Lung (tissue), 12 donors: ENCODE results near the gene TUSC7. TPM values are rescaled to one million over a fixed set of nuclear protein-coding genes. Genes with fewer than 3 reads are reported as not detected.

Experiments
- ATAC-seq: fragments of 200-7000 bp; cut with Tn5 transposase; one replicate; pipeline ENCODE4 v1.9.1; 2020; ENCODE audit warnings: moderate number of reproducible peaks; ENCODE audit not compliant: insufficient read depth, low FRiP score
- DNase-seq, 3 donors: peaks; one replicate each; pipeline ENCODE4 v3.0.0-alpha.2; 2013 to 2017
- H3K27ac ChIP-seq, 2 donors: one replicate each; pipeline ENCODE4 v1.5.1; 2013; ENCODE audit warnings: mild to moderate bottlenecking in 2 of 2, moderate library complexity in 2 of 2, control low read depth in 1 of 2, inconsistent platforms in 1 of 2, low read depth in 1 of 2, low read length in 1 of 2
- H3K27me3 ChIP-seq, 3 donors: one replicate each; pipeline ENCODE4 v1.5.1; 2013; ENCODE audit warnings: low read length in 2 of 3; ENCODE audit not compliant: control insufficient read depth in 3 of 3, insufficient read depth in 3 of 3
- H3K36me3 ChIP-seq, 4 donors: one replicate each; pipeline ENCODE4 v1.5.1; 2013; ENCODE audit warnings: low read length in 4 of 4, mild to moderate bottlenecking in 1 of 4, moderate library complexity in 1 of 4; ENCODE audit not compliant: control insufficient read depth in 4 of 4, insufficient read depth in 4 of 4
- H3K4me1 ChIP-seq, 5 donors: one replicate each; pipeline ENCODE4 v1.5.1; 2013; ENCODE audit warnings: low read length in 5 of 5, mild to moderate bottlenecking in 2 of 5, moderate library complexity in 1 of 5; ENCODE audit not compliant: control insufficient read depth in 5 of 5, insufficient read depth in 5 of 5
- H3K4me3 ChIP-seq: one replicate; pipeline ENCODE4 v1.5.1; 2013; ENCODE audit warnings: mild to moderate bottlenecking, control low read depth, moderate library complexity
- H3K9ac ChIP-seq, 2 donors: one replicate each; pipeline ENCODE4 v1.5.1; 2013; ENCODE audit warnings: low read length in 2 of 2, control low read depth in 1 of 2; ENCODE audit not compliant: insufficient read depth in 1 of 2
- H3K9me3 ChIP-seq, 4 donors: one replicate each; pipeline ENCODE4 v1.5.1; 2013; ENCODE audit warnings: low read length in 3 of 4, mild to moderate bottlenecking in 1 of 4, moderate library complexity in 1 of 4; ENCODE audit not compliant: control insufficient read depth in 4 of 4, insufficient read depth in 3 of 4
- WGBS, 2 donors: extraction: QIAGEN DNeasy Blood & Tissue Kit; methylation state at CpG; one replicate each; pipeline ENCODE4 v1.1.7; 2013; 5-methylcytosine and 5-hydroxymethylcytosine counted together
- polyA plus RNA-seq, 2 donors: library from polyadenylated mRNA; stranded (reverse); fragments of 200-250 nt; gene quantifications; one replicate each; pipeline ENCODE4 v1.2.1, GENCODE V29; 2013
- total RNA-seq, 2 donors: library from RNA; depleted of rRNA in 1 of 2; stranded (reverse); fragments of >200 nt in 1 of 2; gene quantifications; one replicate each; pipeline ENCODE4 v1.2.1, GENCODE V29; 2014 to 2021
- TF ChIP-seq, protein P1 (sequence below): IDR thresholded peaks from 2 replicates; pipeline ENCODE4 v1.5.1; 2012; ENCODE audit warnings: mild to moderate bottlenecking; ENCODE audit errors: control extremely low read depth, extremely low read depth
- donor health status: control.
- donor health status: control.
- donor health status: Bipolar disorder and iron deficiency.
- donor health status: healthy.
- donor health status: DM: yes; HTN: yes; CAD: no.

TUSC7 gene
- total and polyA plus RNA-seq, 4 donors = not detected

DNA sequence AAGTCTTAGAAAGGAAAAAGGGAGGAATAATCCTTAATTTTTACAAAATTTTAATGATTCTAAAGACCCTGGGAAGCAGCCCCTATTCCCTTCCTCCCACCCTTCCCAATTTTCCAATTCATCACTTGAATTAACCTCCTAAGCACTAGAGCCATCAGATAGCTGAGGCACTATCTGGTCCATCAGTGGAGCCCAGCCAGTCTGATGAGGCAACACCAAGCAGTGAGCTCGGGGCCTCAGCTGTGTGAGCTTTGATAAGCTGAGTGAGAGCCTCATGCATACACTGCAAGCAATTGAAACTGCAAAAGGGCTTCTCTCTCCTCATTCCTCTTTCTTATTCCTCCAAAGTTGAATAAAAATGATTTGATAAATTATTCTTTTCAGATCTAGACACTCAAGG lies 31.9 kb downstream of the TUSC7 start:
- no peaks in the 10 kb centered on the region for H3K36me3 ChIP-seq
- H3K9ac ChIP-seq = no peak overlapping the region
- H3K27ac ChIP-seq = no peak overlapping the region
- 38 to 42% methylated on average over 1 of the region's 1 CpG for WGBS, 2 donors
- no peak for ATAC-seq
- TF ChIP-seq, protein P1, sequence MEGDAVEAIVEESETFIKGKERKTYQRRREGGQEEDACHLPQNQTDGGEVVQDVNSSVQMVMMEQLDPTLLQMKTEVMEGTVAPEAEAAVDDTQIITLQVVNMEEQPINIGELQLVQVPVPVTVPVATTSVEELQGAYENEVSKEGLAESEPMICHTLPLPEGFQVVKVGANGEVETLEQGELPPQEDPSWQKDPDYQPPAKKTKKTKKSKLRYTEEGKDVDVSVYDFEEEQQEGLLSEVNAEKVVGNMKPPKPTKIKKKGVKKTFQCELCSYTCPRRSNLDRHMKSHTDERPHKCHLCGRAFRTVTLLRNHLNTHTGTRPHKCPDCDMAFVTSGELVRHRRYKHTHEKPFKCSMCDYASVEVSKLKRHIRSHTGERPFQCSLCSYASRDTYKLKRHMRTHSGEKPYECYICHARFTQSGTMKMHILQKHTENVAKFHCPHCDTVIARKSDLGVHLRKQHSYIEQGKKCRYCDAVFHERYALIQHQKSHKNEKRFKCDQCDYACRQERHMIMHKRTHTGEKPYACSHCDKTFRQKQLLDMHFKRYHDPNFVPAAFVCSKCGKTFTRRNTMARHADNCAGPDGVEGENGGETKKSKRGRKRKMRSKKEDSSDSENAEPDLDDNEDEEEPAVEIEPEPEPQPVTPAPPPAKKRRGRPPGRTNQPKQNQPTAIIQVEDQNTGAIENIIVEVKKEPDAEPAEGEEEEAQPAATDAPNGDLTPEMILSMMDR = no peak
- no peak overlapping the region for H3K4me3 ChIP-seq
- no peaks in the 10 kb centered on the region for H3K9me3 ChIP-seq
- DNase-seq = peak; percentile 1 to 36 (median 13)
- no peaks in the 10 kb centered on the region for H3K4me1 ChIP-seq
- peaks cover 0 to 2% (median 0%) of the 10 kb centered on the region in 3 donors for H3K27me3 ChIP-seq

DNA sequence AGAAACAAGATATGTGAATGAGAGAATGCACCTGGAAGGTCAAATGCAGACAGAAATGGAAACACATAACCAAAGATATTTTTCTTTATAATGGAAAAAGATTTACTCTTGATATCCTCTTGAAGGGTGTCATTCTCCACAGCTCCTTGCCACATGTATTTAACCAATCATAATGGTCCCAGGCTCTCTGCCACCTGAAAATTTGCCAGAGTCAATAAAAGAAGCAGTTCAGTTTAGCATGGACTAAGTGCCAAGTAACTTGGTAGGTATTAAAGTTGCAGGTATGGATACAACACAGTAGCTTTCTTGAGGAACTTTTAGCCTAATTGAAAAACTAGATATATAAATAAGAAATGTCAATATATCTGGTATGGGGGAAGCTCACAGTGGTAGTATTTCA lies 33.5 kb downstream of the TUSC7 start:
- Histone ChIP-seq H3K9me3 (no peaks in the 10 kb centered on the region), H3K4me1 (no peaks in the 10 kb centered on the region), H3K27me3 (peaks cover 0 to 2% (median 0%) of the 10 kb centered on the region in 3 donors), H3K9ac (no peak overlapping the region), H3K27ac (no peak overlapping the region), H3K4me3 (no peak overlapping the region), H3K36me3 (no peaks in the 10 kb centered on the region)
- peak in 1 of 3 donors; percentile 15 for DNase-seq
- ATAC-seq = no peak
- TF ChIP-seq, protein P1 = no peak

- TF ChIP-seq, protein P1 = no peak
- no peak overlapping the region for H3K4me3 ChIP-seq
- no peak overlapping the region for H3K9ac ChIP-seq
- H3K27me3 ChIP-seq = no peaks in the 10 kb centered on the region
- 15 to 18% methylated on average over 3 of the region's 3 CpGs for WGBS, 2 donors
- H3K9me3 ChIP-seq = no peaks in the 10 kb centered on the region
- no peak for DNase-seq
- H3K27ac ChIP-seq = no peak overlapping the region
- H3K4me1 ChIP-seq = no peaks in the 10 kb centered on the region
- ATAC-seq = no peak
- H3K36me3 ChIP-seq = no peaks in the 10 kb centered on the region
Measured at GRCh38 chr3:116749388-116749787, 39.8 kb downstream of the TUSC7 start.

GRCh38 chr3:116757315-116757714 lies 47.7 kb downstream of the TUSC7 start:
- ATAC-seq (no peak), DNase-seq (no peak)
- Histone ChIP-seq H3K27me3 (peaks cover 0 to 16% (median 10%) of the 10 kb centered on the region in 3 donors), H3K4me3 (no peak overlapping the region), H3K9ac (no peak overlapping the region), H3K9me3 (no peaks in the 10 kb centered on the region), H3K27ac (no peak overlapping the region), H3K36me3 (no peaks in the 10 kb centered on the region), H3K4me1 (no peaks in the 10 kb centered on the region)
- TF ChIP-seq, protein P1 = no peak
- WGBS, 2 donors = 52 to 63% methylated on average over 2 of the region's 2 CpGs
